Left renal pelvis (tissue), 4 donors: ENCODE data around the gene ADRB1. TPM values are rescaled to one million over a fixed set of nuclear protein-coding genes. Genes with fewer than 3 reads are reported as not detected.

Experiments used
- DNase-seq, 4 donors: peaks; one replicate each; pipeline ENCODE4 v3.0.0-alpha.2; 2013; ENCODE audit warnings: low read depth in 4 of 4, low spot score in 3 of 4
- polyA plus RNA-seq, 4 donors: library from polyadenylated mRNA; unstranded; fragments of 120-200 nt; gene quantifications; one replicate each; pipeline ENCODE4 v1.2.1, GENCODE V29; 2013; ENCODE audit not compliant: insufficient read length in 4 of 4

Gene ADRB1
- polyA plus RNA-seq, 4 donors = 0.06 to 0.13 (median 0.10) TPM; not detected in 1

DNA sequence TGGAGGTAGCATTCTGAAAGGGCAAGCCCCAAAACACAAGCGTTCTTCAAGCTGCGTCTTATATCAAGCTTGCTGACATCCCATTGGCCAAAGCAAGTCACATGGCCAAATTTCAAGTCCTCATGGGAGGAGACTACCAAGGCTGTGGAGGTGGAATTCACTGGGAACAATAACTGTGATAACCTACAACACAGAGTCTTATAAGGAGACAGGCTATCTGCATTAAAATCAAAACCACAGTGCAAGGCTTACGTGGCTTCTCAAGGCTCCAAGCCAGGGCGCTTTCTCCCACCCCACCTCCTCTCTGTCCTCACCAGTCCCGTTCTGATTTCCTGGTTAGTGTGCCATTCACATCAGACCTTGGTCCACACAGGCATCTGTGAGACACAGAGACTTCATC lies 39.4 kb downstream of the ADRB1 start:
- no peak for DNase-seq

GRCh38 chr10:114084215-114084614 lies 40.5 kb downstream of the ADRB1 start:
- DNase-seq = no peak

DNA sequence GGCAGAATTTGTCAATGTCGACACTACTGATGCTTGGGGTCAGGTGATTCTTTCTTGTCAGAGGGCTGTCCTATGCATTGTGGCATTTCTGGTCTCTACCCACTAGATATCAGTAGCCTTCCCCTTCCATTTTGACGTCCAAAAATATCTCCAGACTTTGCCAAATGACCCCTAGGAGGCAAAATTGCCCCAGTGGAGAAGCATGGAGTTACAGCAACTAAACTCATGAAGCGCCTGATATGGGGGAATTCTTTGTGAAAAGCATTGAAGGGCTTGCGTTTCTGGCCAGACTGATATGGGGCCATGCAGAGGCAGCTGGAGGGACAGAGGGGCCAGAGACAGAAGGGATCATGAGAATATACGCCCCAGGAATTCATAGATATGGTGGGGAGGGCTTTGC lies 43.6 kb downstream of the ADRB1 start:
- DNase-seq = no peak

DNA sequence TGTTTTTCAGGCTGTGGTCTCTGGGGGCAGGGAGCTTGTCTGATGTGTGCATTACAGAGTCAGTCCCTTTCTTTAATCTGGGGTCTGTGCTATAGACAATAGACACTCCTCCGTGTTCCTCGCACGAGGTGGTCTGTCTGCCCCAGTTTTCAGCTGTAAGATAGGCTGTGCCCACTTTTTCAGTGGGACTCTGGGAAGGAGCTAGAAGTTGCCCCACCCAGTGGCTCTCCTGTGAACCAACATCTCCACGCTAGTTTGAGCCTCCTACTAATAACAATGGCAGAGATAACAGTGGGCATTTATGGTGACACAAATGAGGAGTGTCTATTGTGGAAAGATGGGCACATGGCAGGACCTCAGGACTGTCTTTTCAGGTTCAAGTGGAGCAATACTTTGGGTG lies 44.0 kb downstream of the ADRB1 start:
- no peak for DNase-seq

DNA sequence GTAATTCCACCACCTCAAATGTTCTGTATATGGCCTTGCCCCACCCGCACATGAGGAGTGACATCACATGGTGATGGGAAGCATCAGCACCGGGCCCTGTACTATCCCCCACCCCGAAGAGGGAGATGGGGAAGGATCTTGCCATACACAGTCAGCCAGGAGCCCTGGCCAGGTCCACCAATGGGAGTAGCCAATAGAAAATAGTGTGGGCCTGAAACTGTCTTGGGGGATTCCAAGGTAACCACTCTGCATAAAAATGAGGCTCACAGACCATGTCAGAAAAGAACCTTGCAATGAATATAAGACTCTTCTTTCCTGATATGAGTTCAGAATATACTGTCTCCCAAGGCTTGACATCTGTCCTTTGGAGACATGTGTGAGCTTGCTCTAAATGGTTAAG lies 51.1 kb downstream of the ADRB1 start:
- DNase-seq = no peak

DNA sequence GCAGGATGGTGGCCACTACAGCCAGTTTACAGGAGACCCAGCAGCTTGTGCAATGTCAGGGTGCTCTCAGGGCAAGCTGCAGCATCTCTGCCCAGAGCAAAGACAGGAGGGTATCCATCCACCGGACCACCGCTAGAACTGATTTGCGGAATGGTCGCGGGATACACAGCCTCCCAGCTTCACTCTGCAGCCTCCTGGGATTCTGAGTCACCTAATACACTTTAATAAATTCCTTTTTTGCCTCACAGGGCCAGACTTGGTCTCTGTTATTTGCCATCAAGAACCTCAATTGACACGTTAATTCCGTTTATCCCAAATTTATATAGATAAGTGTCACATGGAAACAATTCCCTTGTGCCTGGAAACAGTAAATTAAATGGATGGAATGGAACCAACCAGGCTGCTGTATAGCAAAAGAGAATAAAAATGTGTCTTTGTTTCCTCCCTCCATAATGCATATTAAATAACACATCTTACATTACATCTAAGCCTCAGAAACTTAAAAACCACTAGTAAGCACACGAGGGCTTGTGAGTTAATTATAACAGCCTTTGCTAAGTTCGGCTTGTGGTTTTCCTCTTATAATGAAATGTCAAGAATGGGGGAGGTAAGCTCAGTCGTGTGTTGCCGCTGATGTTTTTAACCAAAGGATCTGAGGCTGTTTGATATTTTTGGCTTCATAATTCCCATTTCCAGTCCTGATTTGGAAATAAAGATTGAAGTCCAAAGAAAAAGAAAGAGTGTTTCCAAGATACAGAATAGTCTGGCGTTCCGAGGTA lies 52.1 kb downstream of the ADRB1 start:
- no peak for DNase-seq

Other genes with a start within 250 kb of the ADRB1 start
- gene DCLRE1A, start 189.8 kb upstream of the ADRB1 start, polyA plus RNA-seq = 10 to 100 TPM in 3 of 4 donors, 1 to 10 TPM in 1; 9.4 to 17.8 (median 15.6) TPM
- gene NHLRC2, start 189.2 kb upstream of the ADRB1 start, polyA plus RNA-seq = 10 to 100 TPM; 16.7 to 27.2 (median 21.7) TPM
- 10 to 100 TPM; 22.5 to 31.1 (median 26.3) TPM for gene CCDC186, start 130.3 kb downstream of the ADRB1 start, polyA plus RNA-seq
- gene TDRD1, start 135.5 kb downstream of the ADRB1 start, polyA plus RNA-seq = under 1 TPM in 3 of 4 donors, not detected in 1; 0.06 to 0.11 (median 0.07) TPM
- 1 to 10 TPM in 3 of 4 donors, under 1 TPM in 1; 0.25 to 2.8 (median 2.0) TPM for gene VWA2, start 195.4 kb downstream of the ADRB1 start, polyA plus RNA-seq